HG02610 (cell line): ENCODE data around the gene DLX1.
A peak's percentile ranks its signal among the peaks of the same experiment; 100 is the strongest.
"Not testable (repeated sequence)": the region's sequence is repeated elsewhere in the genome, so short reads cannot be mapped to it uniquely, and the experiment has no call there.

Experiments used
- ATAC-seq: cut with Tn5 transposase; IDR thresholded peaks from one replicate; pipeline ENCODE4 v1.9.1; 2021; ENCODE audit warnings: mild to moderate bottlenecking, moderate library complexity; ENCODE audit not compliant: unreplicated experiment

DLX1 gene

DNA sequence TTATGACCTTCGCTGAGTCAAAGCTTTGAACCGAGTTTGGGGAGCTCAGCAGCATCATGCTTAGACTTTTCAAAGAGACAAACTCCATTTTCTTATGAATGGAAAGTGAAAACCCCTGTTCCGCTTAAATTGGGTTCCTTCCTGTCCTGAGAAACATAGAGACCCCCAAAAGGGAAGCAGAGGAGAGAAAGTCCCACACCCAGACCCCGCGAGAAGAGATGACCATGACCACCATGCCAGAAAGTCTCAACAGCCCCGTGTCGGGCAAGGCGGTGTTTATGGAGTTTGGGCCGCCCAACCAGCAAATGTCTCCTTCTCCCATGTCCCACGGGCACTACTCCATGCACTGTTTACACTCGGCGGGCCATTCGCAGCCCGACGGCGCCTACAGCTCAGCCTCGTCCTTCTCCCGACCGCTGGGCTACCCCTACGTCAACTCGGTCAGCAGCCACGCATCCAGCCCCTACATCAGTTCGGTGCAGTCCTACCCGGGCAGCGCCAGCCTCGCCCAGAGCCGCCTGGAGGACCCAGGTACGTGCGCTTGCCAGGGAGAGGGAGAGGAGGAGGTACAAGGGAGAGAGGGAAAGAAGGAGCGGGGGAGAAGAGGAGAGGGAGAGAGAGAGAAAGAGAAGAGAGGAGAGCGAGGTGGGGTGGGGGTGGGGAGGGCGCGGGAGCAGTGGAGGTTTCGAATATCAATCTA is at the start of gene DLX1:
DLX1 (plus strand) TSS at position 48 of the 700 bp plus-strand sequence; CDS start at position 219, 171 bp downstream.
- ATAC-seq, result peak; percentile 19

DNA sequence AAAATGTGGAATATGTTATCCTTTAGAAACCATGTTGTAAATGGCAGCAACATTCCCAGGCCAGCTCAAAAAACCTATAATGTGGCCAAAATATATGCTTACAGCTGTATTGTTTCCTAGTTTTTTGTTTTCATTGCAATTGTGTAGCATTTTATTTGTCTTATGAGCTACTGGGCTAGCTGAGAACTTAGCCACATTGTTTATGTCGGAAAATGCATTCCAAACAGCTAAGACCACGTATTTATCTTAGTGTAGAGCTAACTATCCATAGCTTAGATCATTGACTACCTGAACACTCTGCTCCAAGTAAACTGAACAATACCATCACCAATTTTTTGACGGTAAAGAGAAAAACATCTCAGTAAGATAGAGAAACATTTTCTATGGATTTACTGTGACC is 47.2 kb upstream of the DLX1 start:
- ATAC-seq, result no peak

DNA sequence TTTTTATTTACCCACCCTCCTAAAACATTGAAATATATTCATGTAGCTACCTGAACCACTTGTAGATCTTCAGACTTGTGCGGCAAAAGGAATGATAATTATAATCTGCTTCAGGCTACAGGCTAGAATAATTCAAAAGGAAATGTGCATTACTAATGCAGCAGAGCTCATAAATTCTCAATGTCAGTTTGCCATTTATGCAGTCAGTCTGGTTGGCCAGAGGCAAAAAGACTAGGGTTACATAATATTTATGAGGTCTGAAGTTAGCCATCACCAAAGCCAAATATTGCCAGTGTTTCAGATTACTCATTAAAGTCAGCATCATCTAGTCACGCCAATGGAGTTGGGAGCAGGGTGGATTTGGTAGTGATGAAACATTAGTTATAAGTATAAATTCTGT is 46.7 kb upstream of the DLX1 start:
- no peak for ATAC-seq

DNA sequence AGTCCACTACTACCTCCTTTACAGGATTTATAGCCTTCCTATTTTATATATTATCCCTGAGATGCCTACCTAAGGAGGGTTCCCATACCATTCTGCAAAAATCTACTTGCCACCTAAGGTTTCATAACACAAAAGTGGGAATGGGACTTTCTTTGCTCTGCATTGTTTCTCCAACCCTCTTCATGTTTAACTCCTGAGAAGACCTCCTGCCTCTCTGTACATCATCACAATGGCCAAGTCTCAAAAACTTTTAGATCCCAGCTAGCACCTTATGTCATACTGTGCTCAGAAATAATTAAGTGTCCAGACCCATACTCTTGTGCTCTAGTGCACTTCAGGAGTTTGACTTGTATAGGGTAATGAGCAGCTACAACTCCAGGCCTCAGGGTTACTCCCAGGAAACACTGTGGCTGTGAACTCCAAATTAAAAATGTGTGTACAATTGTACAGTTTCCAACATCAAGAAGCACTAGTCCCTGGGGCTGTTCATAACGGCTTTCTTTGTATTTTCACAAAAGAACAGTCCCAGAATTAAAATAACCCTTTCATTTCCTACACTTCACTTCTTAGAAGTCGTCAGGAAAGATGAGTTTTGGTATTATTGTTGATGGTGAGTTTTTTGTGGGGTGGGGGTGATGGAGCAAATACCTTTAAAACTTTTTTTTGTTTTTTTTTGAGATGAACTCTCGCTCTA is 46.1 kb upstream of the DLX1 start:
- no peak for ATAC-seq

DNA sequence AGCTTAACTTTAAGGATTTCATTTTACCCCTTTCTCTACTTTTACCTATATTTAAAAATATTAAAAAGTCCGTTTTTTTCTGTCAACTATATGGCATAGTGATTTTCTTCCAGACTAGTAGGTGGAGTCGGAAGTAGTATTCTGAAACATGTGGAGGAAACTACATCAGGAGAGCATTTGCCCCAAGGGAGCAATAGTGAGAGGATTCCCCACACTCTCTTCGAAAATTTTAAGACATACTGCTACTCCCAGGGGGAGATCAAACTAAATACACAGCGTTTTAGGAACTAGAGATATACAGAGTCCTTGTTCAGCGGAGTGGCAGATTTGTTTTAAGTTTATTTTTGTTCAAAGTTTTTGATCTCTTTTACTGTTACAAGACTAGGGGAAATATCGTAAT is 45.0 kb upstream of the DLX1 start:
- no peak for ATAC-seq

DNA sequence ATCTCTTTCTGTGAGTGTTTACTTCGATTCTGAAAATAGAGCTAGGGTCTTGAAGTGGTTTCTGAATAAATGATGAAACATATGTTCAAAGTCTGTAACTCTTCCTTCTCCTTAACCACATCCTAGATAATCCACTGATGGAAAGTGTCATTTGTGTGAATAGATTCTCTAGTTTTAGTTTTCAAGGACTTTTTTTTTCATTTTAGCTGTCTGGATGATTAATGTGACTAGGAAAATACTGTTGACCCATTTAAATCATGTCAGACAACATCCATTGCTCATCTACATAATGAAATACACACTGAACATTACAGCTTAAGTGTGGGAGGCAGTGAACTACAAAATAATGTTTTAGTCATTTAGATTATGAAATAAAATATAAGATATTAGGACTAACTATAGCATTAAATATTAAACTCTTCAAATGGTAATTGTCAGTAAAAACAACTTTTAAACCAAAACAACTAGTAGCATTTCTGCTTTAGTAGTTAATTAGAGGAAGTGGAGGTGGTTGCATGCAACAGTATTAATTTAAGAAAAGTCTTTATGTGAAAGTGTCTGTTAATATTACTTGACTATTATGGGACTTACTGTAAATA is 39.1 kb upstream of the DLX1 start:
- ATAC-seq, result no peak

DNA sequence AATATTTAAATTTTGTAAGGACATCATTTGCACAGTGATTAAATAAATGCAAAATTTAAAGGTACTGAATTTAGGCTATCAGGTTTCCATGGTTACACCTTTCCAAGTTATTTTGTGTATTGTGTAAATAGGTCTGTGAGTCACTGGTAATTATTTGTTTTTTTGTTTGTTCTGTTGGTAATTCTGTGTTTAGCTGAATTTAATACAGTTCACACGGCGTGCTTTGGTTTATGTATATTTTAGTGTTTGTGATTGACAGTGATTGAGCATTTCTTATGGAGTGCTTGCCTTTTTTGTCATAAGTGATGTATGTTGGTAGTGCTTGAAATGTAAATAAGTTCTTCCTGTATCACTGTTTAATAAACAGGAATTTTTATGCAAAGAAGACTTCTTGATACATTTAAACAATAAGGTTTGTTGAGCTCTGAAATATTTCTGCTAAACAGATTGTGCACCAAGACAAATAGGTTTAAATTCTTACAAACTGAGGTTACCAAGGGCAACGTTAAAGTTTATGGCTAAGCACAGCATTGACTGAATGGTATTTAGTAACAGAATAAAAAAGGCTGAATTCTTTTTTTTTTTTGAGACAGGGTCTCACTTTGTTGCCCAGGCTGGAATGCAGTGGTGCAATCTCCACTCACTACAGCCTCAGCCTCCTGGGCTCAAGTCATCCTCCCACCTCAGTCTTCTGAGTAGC is 38.3 kb upstream of the DLX1 start:
- no peak for ATAC-seq

DNA sequence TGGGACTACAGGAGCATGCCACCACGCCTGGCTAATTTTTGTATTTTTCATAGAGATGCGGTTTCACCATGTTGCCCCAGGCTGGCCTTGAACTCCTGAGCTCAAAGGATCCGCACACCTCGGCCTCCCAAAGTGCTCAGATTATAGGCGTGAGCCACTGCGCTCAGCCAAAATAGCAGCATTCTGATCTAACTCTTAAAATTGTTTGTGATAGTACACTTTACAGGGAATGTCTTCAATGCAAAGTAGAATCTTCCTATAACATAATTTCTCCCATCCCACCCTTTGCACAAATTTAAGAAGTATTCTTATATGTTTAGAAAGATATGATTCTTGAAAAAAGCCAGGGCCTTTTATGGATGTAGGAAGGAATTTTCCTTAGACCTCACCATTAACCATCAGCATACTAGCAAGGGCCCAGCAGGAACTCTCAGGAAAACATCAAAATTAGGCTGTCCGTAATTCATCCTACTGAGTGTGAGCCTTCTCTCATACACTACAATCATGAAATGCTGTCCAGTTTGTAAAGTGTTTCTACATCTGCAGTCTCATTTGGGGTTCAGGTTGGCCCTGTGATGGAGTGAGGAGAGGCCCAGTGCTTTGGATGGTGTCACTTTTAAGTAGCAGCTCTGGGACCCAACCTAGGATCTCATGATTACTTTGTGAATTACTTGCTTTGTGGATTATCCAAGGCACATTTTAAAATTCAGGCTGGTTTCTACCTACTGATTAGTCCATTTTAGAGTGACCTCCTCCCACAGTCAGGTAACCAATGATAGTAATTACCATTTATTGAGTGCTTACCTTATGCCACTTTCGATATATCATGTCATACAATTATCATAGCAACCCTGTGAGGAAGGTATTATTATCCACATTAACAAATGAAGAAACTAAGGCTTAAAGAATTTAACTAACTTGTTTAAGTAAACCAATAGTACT is 37.5 kb upstream of the DLX1 start:
- no peak for ATAC-seq

DNA sequence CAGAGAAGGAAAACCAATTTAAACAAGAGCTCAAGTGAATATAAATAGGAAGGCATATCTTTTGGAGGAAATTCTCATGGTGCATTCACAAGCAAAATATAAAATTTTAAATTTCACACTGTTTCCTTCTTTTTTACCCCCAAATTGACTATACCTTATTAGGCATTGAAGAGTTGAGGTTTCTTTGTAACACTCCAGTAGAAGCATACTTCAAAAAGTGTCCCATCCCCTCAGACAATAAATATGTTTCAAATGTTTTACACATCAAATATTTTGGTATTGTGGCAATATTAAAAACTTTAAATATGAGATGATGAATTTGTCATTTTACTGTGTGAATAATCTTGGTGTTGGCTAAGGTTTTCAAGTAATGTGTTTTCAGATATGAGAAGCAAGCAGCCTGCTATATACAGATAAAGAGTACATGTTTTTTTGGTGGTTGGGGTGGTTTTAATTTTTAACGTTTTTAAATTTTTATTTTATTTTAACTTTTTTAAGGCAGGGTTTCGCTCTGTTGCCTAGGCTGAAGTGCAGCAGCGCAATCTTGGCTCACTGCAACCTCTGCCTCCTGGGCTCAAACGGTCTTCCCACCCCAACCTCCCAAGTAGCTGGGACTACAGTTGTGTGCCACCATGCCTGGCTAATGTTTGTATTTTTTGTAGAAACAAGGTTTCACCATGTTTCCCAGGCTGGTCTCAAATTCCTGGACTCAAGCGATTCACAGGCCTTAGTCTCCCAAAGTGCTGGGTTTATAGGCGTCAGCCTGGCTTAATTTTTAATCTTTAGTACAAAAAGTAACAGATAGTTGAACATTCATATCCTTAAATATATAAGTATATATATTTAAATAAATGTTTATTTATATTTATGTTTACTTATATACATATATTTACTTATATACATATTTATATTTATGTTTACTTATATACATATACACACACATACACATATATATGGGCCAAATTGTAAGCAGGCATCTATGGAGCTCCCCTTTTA is 36.5 kb upstream of the DLX1 start:
- ATAC-seq, result no peak

DNA sequence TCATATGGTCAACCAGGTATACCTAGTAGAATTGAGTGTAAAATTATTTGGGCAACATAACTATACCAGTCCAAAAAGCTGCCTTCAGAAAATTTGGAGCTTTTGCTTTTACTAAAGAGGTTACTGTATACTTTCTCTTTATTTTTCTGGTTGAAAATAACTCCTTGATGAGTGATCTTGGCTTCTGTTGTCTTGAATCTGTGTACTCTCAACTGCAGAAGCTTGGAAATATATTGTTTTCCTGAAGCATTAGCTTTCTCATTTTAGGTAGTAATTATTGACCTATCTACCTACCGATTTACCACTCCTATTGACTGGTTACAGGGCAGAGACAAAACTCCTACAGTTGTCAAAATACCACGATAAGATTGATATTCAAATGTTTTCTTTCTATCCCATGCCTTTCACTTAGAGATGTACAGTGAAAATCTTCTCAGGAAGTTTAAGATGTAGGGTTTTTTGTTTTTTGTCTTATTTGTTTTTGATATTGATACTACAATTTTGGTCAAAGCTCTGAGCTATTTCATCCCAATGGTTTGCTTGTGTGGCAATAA is 35.7 kb upstream of the DLX1 start:
- no peak for ATAC-seq

DNA sequence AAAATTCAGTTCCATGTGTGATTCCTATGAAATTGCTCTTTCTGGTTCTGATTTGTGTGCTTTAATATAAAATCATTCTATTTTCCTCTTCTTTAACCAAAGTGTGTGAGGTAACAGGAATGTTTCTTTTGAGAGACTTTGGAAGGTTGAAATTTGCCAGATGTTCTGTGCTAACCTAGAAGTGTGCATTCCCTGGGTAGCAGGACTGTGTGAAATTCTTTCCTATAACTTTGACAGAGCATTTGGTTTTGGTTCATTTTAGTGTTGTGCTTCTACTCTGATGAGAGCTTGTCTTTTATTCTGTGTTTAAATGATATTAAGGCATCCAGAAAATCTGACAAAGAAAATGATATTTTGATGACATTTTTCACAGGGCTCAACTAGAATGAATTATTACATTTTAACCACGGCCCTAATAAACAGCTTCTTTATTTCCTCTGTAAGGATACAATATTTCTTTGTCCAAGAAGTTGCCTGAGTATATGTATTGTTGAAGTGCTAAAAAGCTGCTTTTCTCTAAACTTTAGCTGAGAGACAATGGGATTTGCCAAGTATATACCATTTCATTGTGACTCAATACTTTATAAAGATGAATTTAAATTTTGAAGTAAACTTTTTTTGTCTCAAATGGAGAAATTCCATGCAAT is 34.7 kb upstream of the DLX1 start:
- no peak for ATAC-seq

DNA sequence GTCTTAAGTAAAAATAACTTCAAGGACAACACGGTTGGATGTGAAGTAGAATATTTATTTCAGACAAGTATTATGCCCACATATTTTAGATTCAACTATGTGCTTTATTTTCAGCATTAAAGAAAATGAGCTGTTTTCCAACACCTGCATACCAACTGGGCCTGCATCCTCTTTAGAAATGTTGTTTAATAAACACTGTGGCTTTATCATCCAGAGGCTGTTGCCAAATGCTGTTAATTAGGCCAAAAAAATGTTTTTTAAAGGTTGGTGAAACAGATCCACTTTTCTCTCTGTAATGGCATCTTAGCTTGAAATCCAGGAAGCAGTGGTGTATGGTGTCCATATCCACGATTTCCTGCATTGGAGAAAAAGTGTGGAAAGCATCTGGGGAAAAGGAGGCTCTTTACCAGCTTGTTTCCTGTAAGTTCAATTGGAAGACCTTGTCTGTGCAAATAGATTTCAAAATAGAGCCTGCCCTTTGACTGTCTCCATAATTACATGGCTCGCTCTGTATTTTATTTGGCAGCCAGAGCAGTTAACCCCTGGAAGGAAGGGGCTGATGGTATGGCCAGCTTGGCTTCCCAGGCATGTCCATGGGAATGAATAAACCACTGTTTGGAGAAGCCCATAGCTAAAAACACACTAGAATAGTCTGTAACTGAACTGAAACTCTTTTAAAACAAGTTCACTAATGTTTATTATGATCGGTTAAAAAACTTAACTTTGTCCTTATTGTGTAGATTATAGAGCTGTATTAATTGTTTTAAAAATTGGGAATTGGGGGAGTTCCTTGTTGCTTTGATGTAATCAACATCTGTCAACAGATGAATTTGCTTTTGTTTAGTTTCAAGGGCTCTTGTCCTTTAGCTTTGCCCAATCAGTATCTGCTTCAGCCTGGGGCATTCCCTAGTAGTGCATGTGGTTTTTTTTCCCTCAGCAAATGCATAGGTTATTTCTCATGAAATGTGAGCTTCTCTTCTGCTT is 33.0 kb upstream of the DLX1 start:
- ATAC-seq, result peak; percentile 54

DNA sequence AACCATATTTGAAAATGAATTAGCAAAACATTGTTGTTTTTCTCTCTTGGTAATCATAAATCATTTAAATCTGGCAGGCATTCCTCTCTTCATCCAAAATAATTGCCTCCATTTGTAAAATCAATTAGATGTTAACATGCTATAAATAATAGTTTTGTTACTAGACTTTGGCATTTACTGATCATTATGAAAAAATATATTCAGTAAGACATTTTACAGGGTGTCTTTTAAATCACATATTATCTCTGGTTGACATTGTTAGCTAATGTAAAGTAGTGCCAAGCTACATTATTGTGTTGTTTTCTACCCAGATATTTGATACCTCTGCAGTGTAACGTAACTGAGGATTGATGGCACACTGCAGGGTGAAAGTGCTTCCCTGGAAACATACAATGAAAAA is 31.8 kb upstream of the DLX1 start:
- ATAC-seq, result no peak

DNA sequence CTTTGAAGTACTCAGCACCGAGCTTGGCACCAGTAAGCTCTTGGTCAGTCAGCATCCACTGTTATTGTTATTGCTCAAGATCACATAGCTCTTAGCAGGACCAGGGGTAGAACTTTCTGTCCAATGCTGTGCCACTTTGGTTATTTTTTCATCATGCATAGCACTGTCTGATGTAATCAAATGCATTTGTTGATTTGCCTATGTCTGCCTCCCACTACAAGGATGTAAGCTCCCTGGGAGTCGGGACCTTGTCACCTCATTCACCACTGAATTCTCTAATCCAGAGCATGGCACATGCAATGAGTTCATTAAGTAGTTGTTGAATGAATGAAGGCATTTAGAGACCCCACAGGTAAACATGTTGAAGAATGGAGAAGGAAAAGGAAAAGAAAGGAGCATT is 29.0 kb upstream of the DLX1 start:
- no peak for ATAC-seq

DNA sequence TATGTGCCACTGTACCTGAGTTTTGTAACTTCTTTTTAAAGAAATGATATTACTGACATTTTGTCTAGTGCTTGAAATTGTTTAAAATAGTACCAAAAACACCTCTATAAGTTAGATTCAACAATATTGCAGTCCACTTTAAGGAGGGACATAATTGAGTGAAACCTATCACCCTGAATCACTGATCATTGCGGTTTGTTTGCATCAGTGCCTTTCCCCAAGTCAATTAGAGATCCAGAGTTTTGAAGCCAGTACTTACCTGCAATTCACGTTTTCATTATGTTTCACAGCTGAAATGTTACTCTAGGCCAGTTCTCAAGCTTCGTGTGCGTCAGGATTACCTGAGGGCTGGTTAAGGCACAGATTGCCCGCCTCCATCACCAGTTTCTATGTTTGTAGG is 26.6 kb upstream of the DLX1 start:
- no peak for ATAC-seq

DNA sequence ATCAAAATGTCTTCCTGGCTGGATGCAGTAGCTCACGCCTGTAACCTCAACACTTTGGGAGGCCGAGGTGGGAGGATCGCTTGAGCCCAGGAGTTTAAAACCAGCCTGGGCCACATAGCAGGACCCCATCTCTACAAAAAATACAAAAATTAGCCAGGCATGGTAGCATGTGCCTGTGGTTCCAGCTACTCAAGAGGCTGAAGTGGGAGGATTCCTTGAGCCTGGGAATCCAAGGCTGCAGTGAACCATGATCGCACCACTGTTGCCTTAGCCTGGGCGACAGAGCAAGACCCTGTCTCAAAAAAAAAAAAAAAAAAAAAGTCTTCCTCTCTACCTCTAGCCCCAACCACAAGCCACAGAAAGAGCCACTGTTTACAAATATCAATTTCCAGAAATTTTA is 25.2 kb upstream of the DLX1 start:
- ATAC-seq, result not testable (repeated sequence)

DNA sequence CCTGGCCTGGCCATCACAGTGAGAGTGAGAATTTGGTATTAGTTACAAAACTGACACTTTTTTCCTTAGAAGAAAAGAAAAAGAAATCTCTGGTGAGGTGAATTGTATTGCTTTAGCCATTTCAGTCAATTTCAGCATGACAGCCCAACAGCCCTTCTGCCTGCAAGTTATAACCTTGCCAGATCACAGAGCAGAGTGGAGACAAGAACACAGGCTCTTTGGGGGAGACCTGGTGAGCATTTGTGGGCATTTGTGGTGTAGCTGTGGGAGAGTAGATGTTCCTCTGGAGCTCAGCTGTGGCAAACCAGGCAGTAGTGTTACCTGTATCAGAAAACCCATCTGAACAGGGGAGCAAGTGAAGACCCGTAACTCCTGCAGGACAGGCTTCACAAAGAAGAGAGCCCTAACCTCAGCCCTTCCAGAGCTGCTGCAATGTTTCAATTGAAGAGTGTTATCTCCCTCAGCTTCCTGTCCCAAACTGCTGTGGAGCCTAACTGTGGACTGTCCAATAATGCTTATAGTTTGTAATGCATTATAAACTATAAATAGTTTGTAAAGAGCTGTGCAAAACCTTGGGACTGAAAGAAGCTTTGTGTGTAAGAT is 22.8 kb upstream of the DLX1 start:
- no peak for ATAC-seq
